ENCODE results near the gene ST3GAL5.
A peak's percentile ranks its signal among the peaks of the same experiment; 100 is the strongest.

The ST3GAL5 gene

GRCh38 chr2:85810371-85811179 lies 78.2 kb downstream of the ST3GAL5 start:
- Histone ChIP-seq H3K4me3 (ENCODE audit: low read depth, low read length) (no peak overlapping the region), H3K9me3 (no peaks in the 10 kb centered on the region), H3K27me3 (no peaks in the 10 kb centered on the region), H3K4me1 (peaks cover 6% of the 10 kb centered on the region; the same call in 1 of the 2 replicates), H3K36me3 (no peaks in the 10 kb centered on the region)
- no peak for DNase-seq
- no peak for TF ChIP-seq CTCF (IDR thresholded peaks at IDR 0.05; ENCODE audit: low read depth, low read length)

- no peak for DNase-seq
- H3K4me3 ChIP-seq (ENCODE audit: low read depth, low read length), result no peak overlapping the region
- no peaks in the 10 kb centered on the region for H3K9me3 ChIP-seq
- no peaks in the 10 kb centered on the region for H3K36me3 ChIP-seq
- no peaks in the 10 kb centered on the region for H3K27me3 ChIP-seq
- H3K4me1 ChIP-seq, result peaks cover 6% of the 10 kb centered on the region; the same call in 1 of the 2 replicates
- TF ChIP-seq CTCF (IDR thresholded peaks at IDR 0.05; ENCODE audit: low read depth, low read length), result no peak
Measured at GRCh38 chr2:85807756-85808155, 81.0 kb downstream of the ST3GAL5 start.

GRCh38 chr2:85806358-85807118 lies 82.3 kb downstream of the ST3GAL5 start:
- no peak for TF ChIP-seq CTCF (IDR thresholded peaks at IDR 0.05; ENCODE audit: low read depth, low read length)
- H3K9me3 ChIP-seq, result no peaks in the 10 kb centered on the region
- no peak for DNase-seq

GRCh38 chr2:85804583-85804982 lies 84.2 kb downstream of the ST3GAL5 start:
- H3K27me3 ChIP-seq, result no peaks in the 10 kb centered on the region
- no peak overlapping the region for H3K4me3 ChIP-seq (ENCODE audit: low read depth, low read length)
- H3K9me3 ChIP-seq, result no peaks in the 10 kb centered on the region
- peak; percentile 48 for TF ChIP-seq CTCF (IDR thresholded peaks at IDR 0.05; ENCODE audit: low read depth, low read length)
- no peaks in the 10 kb centered on the region for H3K4me1 ChIP-seq
- DNase-seq, result no peak
- no peaks in the 10 kb centered on the region for H3K36me3 ChIP-seq

More at GRCh38 chr2:85806358-85807118, 82.3 kb downstream of the ST3GAL5 start:
- Histone ChIP-seq H3K4me1 (peaks cover 6% of the 10 kb centered on the region; the same call in 1 of the 2 replicates), H3K27me3 (no peaks in the 10 kb centered on the region), H3K4me3 (ENCODE audit: low read depth, low read length) (no peak overlapping the region), H3K36me3 (no peaks in the 10 kb centered on the region)

GRCh38 chr2:85803704-85804425 lies 84.9 kb downstream of the ST3GAL5 start:
- Histone ChIP-seq H3K27me3 (no peaks in the 10 kb centered on the region), H3K4me3 (ENCODE audit: low read depth, low read length) (no peak overlapping the region), H3K4me1 (no peaks in the 10 kb centered on the region), H3K9me3 (no peaks in the 10 kb centered on the region), H3K36me3 (no peaks in the 10 kb centered on the region)
- TF ChIP-seq CTCF (IDR thresholded peaks at IDR 0.05; ENCODE audit: low read depth, low read length), result no peak
- no peak for DNase-seq

All from BE2C (cell line).